ENCODE results near the gene CPAMD8. TPM values are rescaled to one million over a fixed set of nuclear protein-coding genes. Genes with fewer than 3 reads are reported as not detected.
A peak's percentile ranks its signal among the peaks of the same experiment; 100 is the strongest.

Gene CPAMD8
- total RNA-seq, 4 donors from 2014 or later = 5.4 to 9.7 (median 9.1) TPM

DNA sequence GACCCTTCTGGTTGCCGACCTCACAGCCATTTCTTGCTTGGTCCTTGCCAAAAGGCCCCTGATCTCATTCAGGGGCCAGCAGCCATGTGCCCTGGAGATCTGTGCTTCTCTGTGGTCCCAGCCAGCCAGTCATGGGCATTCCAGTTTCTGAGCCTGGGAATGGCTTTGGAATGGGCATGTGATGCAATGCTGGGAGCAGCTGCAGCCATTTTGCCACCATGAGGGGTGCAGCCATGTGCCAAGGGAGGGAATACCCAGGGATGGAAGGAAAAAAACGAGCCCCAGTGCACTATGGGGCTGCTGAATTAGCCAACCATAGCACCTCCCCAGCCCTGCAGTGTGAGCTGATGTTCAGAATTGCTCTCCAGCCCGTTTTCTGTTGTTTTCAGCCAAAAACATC is 111.5 kb downstream of the CPAMD8 start:
- no peaks in the 10 kb centered on the region for H3K36me3 ChIP-seq
- no peak overlapping the region for H3K27ac ChIP-seq
- DNase-seq (ENCODE audit: low spot score in 2 of 2) = no peak
- no peak overlapping the region for H3K4me3 ChIP-seq
- H3K27me3 ChIP-seq = peaks cover 3% of the 10 kb centered on the region
- 67% methylated on average over 2 of the region's 3 CpGs for WGBS
- TF ChIP-seq EP300 (IDR thresholded peaks at IDR 0.05) (no peak), POLR2AphosphoS5 (IDR thresholded peaks at IDR 0.05) (no peak), POLR2A (IDR thresholded peaks at IDR 0.05) (no peak)
- TF ChIP-seq, protein P1, sequence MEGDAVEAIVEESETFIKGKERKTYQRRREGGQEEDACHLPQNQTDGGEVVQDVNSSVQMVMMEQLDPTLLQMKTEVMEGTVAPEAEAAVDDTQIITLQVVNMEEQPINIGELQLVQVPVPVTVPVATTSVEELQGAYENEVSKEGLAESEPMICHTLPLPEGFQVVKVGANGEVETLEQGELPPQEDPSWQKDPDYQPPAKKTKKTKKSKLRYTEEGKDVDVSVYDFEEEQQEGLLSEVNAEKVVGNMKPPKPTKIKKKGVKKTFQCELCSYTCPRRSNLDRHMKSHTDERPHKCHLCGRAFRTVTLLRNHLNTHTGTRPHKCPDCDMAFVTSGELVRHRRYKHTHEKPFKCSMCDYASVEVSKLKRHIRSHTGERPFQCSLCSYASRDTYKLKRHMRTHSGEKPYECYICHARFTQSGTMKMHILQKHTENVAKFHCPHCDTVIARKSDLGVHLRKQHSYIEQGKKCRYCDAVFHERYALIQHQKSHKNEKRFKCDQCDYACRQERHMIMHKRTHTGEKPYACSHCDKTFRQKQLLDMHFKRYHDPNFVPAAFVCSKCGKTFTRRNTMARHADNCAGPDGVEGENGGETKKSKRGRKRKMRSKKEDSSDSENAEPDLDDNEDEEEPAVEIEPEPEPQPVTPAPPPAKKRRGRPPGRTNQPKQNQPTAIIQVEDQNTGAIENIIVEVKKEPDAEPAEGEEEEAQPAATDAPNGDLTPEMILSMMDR (IDR thresholded peaks at IDR 0.05) = no peak
- H3K4me1 ChIP-seq = no peaks in the 10 kb centered on the region
- peaks cover 29% of the 10 kb centered on the region for H3K9me3 ChIP-seq

DNA sequence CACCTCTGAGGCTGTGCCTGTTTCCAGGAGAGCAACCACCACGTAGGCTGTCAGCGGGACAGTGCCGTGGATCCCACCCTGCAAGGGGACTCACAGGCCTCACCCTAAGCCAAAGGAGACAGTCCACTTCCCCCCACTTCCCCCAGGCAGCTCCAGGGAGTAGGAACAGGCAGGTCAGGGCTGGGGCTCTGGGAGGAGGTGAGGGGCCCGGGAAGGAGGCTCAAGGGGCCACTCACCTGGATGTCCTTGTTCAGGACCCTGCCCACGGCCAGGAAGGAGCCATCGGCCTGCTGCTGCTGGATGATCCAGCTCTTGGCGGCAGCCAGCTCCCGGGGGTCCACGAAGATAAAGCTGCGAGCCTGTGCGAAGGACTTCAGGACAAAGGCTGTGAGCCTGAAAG is 112.2 kb downstream of the CPAMD8 start:
- DNase-seq (ENCODE audit: low spot score in 2 of 2) = peak in 1 of 2 donors; percentile 39
- Histone ChIP-seq H3K9me3 (peaks cover 28% of the 10 kb centered on the region), H3K36me3 (no peaks in the 10 kb centered on the region), H3K4me3 (no peak overlapping the region), H3K27me3 (peaks cover 3% of the 10 kb centered on the region), H3K27ac (no peak overlapping the region), H3K4me1 (no peaks in the 10 kb centered on the region)
- TF ChIP-seq POLR2AphosphoS5 (IDR thresholded peaks at IDR 0.05) = no peak
- no peak for TF ChIP-seq EP300 (IDR thresholded peaks at IDR 0.05)
- TF ChIP-seq POLR2A (IDR thresholded peaks at IDR 0.05) = no peak
- TF ChIP-seq, protein P1 (IDR thresholded peaks at IDR 0.05) = no peak
- 87% methylated on average over 3 of the region's 11 CpGs for WGBS

DNA sequence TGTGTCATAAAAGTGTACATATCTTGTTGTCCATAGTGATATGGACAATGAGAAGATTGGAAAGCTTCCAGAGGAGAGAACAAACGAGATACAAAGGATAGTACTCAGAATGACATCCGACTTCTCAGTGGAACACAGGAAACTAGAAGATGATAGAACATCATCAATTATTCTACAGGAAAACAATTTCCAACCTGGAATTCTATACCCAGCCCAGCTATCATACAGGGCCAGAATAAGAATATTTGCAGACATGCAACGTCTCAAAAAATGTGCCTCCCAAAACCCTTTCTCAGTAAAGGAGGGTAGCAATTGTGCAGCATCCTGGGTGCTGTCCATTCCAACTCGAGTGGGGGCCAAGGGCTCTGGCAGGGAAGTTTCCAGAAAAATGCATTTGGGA is 113.8 kb downstream of the CPAMD8 start:
- no peak for DNase-seq (ENCODE audit: low spot score in 2 of 2)
- Histone ChIP-seq H3K27me3 (no peaks in the 10 kb centered on the region), H3K27ac (no peak overlapping the region), H3K4me1 (no peaks in the 10 kb centered on the region), H3K9me3 (peaks cover 22% of the 10 kb centered on the region), H3K4me3 (no peak overlapping the region), H3K36me3 (no peaks in the 10 kb centered on the region)
- TF ChIP-seq POLR2A (IDR thresholded peaks at IDR 0.05) (no peak), EP300 (IDR thresholded peaks at IDR 0.05) (no peak), POLR2AphosphoS5 (IDR thresholded peaks at IDR 0.05) (no peak)
- TF ChIP-seq, protein P1 (IDR thresholded peaks at IDR 0.05) = no peak
- WGBS = 78% methylated on average over 4 of the region's 4 CpGs

DNA sequence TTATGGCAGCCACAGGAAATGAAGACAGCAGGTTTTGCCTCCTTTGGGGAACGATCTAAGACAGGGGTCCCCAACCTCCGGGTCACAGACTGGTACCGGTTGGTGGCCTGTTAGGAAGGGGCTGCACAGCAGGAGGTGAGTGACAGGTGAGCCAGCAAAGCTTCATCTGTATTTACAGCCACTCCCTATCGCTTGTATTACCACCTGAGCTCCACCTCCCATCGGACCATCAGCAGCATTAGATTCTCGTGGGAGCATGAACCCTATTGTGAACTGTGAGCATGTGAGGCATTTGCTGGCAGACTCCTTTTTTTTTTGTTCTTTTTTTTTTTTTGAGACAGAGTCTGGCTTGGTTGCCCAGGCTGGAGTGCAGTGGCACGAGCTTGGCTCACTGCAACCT is 115.6 kb downstream of the CPAMD8 start:
- Histone ChIP-seq H3K27ac (no peak overlapping the region), H3K9me3 (peaks cover 22% of the 10 kb centered on the region), H3K4me1 (no peaks in the 10 kb centered on the region), H3K27me3 (no peaks in the 10 kb centered on the region), H3K36me3 (no peaks in the 10 kb centered on the region), H3K4me3 (no peak overlapping the region)
- DNase-seq (ENCODE audit: low spot score in 2 of 2) = peak in 1 of 2 donors; percentile 35
- TF ChIP-seq EP300 (IDR thresholded peaks at IDR 0.05) (no peak), POLR2A (IDR thresholded peaks at IDR 0.05) (no peak), POLR2AphosphoS5 (IDR thresholded peaks at IDR 0.05) (no peak)
- TF ChIP-seq, protein P1 (IDR thresholded peaks at IDR 0.05) = no peak
- 91% methylated on average over 7 of the region's 7 CpGs for WGBS

DNA sequence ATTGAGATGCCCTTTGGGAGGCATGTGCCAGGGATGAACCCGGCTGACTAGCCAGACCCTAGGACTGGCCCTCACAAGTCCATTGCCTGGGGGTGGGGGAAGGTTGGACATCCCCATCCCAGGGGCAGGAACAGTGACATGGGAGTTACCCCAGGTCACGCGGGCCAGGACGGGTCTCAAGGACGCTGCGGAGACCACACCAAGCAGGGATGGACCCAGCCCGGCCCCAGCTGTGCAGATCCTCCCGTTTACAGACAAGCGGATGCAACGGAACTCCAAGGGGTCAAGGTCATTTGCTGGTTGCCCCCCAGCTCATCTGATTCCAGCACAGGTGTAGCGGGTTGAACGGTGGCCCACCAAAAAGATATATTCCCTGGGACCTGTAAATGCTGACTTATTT is 117.9 kb downstream of the CPAMD8 start:
- H3K27me3 ChIP-seq = no peaks in the 10 kb centered on the region
- DNase-seq (ENCODE audit: low spot score in 2 of 2) = no peak
- H3K27ac ChIP-seq = no peak overlapping the region
- WGBS = 79% methylated on average over 10 of the region's 12 CpGs
- TF ChIP-seq EP300 (IDR thresholded peaks at IDR 0.05) = no peak
- no peak for TF ChIP-seq POLR2AphosphoS5 (IDR thresholded peaks at IDR 0.05)
- TF ChIP-seq, protein P1 (IDR thresholded peaks at IDR 0.05) = no peak
- TF ChIP-seq POLR2A (IDR thresholded peaks at IDR 0.05) = no peak
- no peaks in the 10 kb centered on the region for H3K4me1 ChIP-seq
- H3K4me3 ChIP-seq = no peak overlapping the region
- no peaks in the 10 kb centered on the region for H3K36me3 ChIP-seq
- peaks cover 13% of the 10 kb centered on the region for H3K9me3 ChIP-seq

Measured in suprapubic skin (tissue), 4 donors.